ENCODE data around the gene CEP72.

Gene CEP72

DNA sequence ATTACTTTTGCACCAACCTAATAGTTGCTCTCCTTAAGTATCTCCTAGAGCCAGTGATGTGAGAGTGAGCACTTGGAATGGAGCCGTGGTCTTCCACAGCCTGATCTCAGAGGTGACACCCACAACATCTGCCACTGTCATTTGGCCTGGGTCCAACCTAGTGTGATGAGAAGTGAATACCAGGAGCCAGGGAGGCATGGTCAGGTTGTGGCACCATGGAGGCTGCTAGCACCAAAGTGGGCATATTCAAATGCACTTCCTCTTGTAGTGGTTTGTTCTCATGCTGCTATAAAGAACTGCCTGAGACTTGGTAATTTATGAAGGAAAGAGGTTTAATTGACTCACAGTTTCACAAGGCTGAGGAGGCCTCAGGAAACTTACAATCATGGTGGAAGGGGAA is 22.6 kb upstream of the CEP72 start:
- ChIA-PET CTCF (no interaction called here), POLR2A (no interaction called here)
- Histone ChIP-seq H3K4me3 (ENCODE audit: control insufficient read depth in 1 of 7, extremely low read depth in 1 of 7, insufficient read depth in 4 of 7, low read depth in 2 of 7, low read length in 6 of 7) (no peak overlapping the region), H3K9me3 (ENCODE audit: control extremely low read depth in 1 of 5, control insufficient read depth in 4 of 5, insufficient read depth in 2 of 5, low read depth in 1 of 5, low read length in 4 of 5) (peaks cover 0 to 17% (median 0%) of the 10 kb centered on the region in 5 experiments), H3K36me3 (ENCODE audit: control insufficient read depth in 4 of 4, insufficient read depth in 4 of 4, low read length in 3 of 4) (no peaks in the 10 kb centered on the region), H3K27me3 (replicated peaks in 2 of 5; ENCODE audit: control insufficient read depth in 4 of 5, insufficient read depth in 5 of 5, low read length in 4 of 5) (peaks cover 0 to 56% (median 4%) of the 10 kb centered on the region in 5 experiments), H3K4me1 (ENCODE audit: control extremely low read depth in 1 of 4, control insufficient read depth in 4 of 4, insufficient read depth in 4 of 4, low read length in 3 of 4) (no peaks in the 10 kb centered on the region), H3K27ac (ENCODE audit: insufficient read depth in 1 of 2, low read depth in 1 of 2, low read length in 2 of 2, poor library complexity in 1 of 2, severe bottlenecking in 2 of 2) (no peak overlapping the region)
- DNase-seq = no peak
- WGBS (ENCODE audit: insufficient coverage) = 100% methylated on average over 1 of the region's 1 CpG

DNA sequence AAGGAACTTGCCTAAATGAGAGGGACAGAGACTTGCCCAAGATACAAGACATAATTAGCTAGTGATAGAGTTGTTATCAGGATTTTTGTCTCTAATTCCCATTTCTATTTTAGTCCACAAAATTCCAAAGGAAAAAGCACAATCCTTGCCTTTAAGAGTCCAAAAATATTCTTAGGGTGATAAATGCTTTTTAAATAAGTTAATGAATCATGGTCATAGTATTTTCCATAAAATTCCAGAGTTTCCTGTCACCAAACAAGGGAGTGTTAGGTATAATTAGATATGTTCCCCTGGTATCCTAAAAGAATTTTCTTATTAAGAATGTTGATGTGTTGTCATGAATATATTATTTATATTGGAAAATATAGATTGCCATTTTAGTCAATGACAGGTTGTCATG is 21.8 kb upstream of the CEP72 start:
- Histone ChIP-seq H3K27me3 (replicated peaks in 2 of 5; ENCODE audit: control insufficient read depth in 4 of 5, insufficient read depth in 5 of 5, low read length in 4 of 5) (peaks cover 0 to 59% (median 8%) of the 10 kb centered on the region in 5 experiments), H3K36me3 (ENCODE audit: control insufficient read depth in 4 of 4, insufficient read depth in 4 of 4, low read length in 3 of 4) (no peaks in the 10 kb centered on the region), H3K27ac (ENCODE audit: insufficient read depth in 1 of 2, low read depth in 1 of 2, low read length in 2 of 2, poor library complexity in 1 of 2, severe bottlenecking in 2 of 2) (no peak overlapping the region), H3K4me3 (ENCODE audit: control insufficient read depth in 1 of 7, extremely low read depth in 1 of 7, insufficient read depth in 4 of 7, low read depth in 2 of 7, low read length in 6 of 7) (no peak overlapping the region), H3K4me1 (ENCODE audit: control extremely low read depth in 1 of 4, control insufficient read depth in 4 of 4, insufficient read depth in 4 of 4, low read length in 3 of 4) (no peaks in the 10 kb centered on the region), H3K9me3 (ENCODE audit: control extremely low read depth in 1 of 5, control insufficient read depth in 4 of 5, insufficient read depth in 2 of 5, low read depth in 1 of 5, low read length in 4 of 5) (peaks cover 0 to 17% (median 0%) of the 10 kb centered on the region in 5 experiments)
- DNase-seq = no peak
- ChIA-PET CTCF (no interaction called here), POLR2A (no interaction called here)

DNA sequence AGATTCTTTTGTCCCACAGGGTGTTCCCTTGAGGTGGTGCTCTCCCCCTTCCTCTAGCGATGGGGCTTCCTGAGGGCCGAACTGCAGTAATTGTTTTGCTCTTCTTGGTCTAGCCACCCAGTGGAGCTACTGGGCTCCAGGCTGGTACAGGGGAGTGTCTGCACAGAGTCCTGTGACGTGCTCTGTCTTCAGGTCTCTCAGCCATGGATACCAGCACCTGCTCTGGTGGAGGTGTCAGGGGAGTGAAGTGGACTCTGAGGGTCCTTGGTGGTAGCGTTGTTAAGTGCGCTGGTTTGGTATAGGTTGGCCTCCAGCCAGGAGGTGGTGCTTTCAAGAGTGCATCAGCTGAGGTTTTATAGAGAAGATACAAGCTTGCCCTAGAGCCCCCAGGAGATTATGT is 20.4 kb upstream of the CEP72 start:
- H3K36me3 ChIP-seq (ENCODE audit: control insufficient read depth in 4 of 4, insufficient read depth in 4 of 4, low read length in 3 of 4) = no peaks in the 10 kb centered on the region
- no peak overlapping the region for H3K4me3 ChIP-seq (ENCODE audit: control insufficient read depth in 1 of 7, extremely low read depth in 1 of 7, insufficient read depth in 4 of 7, low read depth in 2 of 7, low read length in 6 of 7)
- H3K9me3 ChIP-seq (ENCODE audit: control extremely low read depth in 1 of 5, control insufficient read depth in 4 of 5, insufficient read depth in 2 of 5, low read depth in 1 of 5, low read length in 4 of 5) = peaks cover 0 to 17% (median 0%) of the 10 kb centered on the region in 5 experiments
- H3K27me3 ChIP-seq (replicated peaks in 2 of 5; ENCODE audit: control insufficient read depth in 4 of 5, insufficient read depth in 5 of 5, low read length in 4 of 5) = peaks cover 0 to 58% (median 12%) of the 10 kb centered on the region in 5 experiments
- H3K4me1 ChIP-seq (ENCODE audit: control extremely low read depth in 1 of 4, control insufficient read depth in 4 of 4, insufficient read depth in 4 of 4, low read length in 3 of 4) = no peaks in the 10 kb centered on the region
- WGBS (ENCODE audit: insufficient coverage) = 100% methylated on average over 2 of the region's 5 CpGs
- ChIA-PET CTCF (no interaction called here), POLR2A (no interaction called here)
- no peak for DNase-seq
- no peak overlapping the region for H3K27ac ChIP-seq (ENCODE audit: insufficient read depth in 1 of 2, low read depth in 1 of 2, low read length in 2 of 2, poor library complexity in 1 of 2, severe bottlenecking in 2 of 2)

DNA sequence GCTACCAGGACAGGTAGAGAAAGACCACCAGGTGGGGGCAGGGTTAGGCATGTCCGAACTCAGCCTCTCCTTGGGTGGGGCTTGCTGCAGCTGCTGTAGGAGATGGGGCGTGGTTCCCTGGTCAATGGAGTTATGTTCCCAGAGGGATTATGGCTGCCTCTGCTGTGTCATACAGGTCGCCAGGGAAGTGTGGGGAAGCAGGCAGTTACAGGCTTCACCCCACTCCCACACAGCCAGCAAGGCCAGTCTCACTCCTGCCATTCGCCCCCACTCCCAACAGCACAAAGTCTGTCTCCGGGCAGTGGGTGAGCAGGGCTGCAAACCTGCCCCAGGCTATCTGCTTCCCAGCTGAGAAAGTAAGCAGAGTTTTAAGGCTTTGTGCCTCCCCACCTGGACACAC is 20.0 kb upstream of the CEP72 start:
- ChIA-PET POLR2A (no interaction called here), CTCF (no interaction called here)
- WGBS (ENCODE audit: insufficient coverage) = 77% methylated on average over 3 of the region's 5 CpGs
- DNase-seq = no peak
- Histone ChIP-seq H3K27ac (ENCODE audit: insufficient read depth in 1 of 2, low read depth in 1 of 2, low read length in 2 of 2, poor library complexity in 1 of 2, severe bottlenecking in 2 of 2) (no peak overlapping the region), H3K4me1 (ENCODE audit: control extremely low read depth in 1 of 4, control insufficient read depth in 4 of 4, insufficient read depth in 4 of 4, low read length in 3 of 4) (no peaks in the 10 kb centered on the region), H3K36me3 (ENCODE audit: control insufficient read depth in 4 of 4, insufficient read depth in 4 of 4, low read length in 3 of 4) (no peaks in the 10 kb centered on the region), H3K27me3 (replicated peaks in 2 of 5; ENCODE audit: control insufficient read depth in 4 of 5, insufficient read depth in 5 of 5, low read length in 4 of 5) (peaks cover 0 to 54% (median 12%) of the 10 kb centered on the region in 5 experiments), H3K4me3 (ENCODE audit: control insufficient read depth in 1 of 7, extremely low read depth in 1 of 7, insufficient read depth in 4 of 7, low read depth in 2 of 7, low read length in 6 of 7) (no peak overlapping the region), H3K9me3 (ENCODE audit: control extremely low read depth in 1 of 5, control insufficient read depth in 4 of 5, insufficient read depth in 2 of 5, low read depth in 1 of 5, low read length in 4 of 5) (peaks cover 0 to 17% (median 0%) of the 10 kb centered on the region in 5 experiments)

DNA sequence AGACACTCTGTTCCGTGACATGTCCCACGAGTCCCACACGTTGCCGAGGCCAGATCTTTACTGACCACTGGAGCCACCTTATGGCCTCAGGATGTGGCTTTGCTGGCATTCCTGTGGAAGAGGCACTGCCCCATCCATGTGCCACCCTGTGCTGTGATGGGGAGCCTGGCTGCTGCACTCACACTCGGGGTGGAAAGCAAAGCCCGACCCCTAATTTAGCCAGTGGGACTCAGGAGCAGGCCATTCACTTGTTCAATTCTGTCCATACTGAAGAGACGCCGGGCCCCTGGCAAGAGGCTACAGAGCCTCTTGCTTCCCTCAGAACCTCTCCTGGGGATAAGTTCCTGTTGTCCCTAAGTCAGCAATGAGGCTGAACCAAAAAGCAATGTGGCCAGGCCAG is 18.6 kb upstream of the CEP72 start:
- no peak for DNase-seq
- Histone ChIP-seq H3K4me3 (ENCODE audit: control insufficient read depth in 1 of 7, extremely low read depth in 1 of 7, insufficient read depth in 4 of 7, low read depth in 2 of 7, low read length in 6 of 7) (no peak overlapping the region), H3K27me3 (replicated peaks in 2 of 5; ENCODE audit: control insufficient read depth in 4 of 5, insufficient read depth in 5 of 5, low read length in 4 of 5) (peaks cover 3 to 61% (median 15%) of the 10 kb centered on the region in 5 experiments), H3K4me1 (ENCODE audit: control extremely low read depth in 1 of 4, control insufficient read depth in 4 of 4, insufficient read depth in 4 of 4, low read length in 3 of 4) (no peaks in the 10 kb centered on the region), H3K36me3 (ENCODE audit: control insufficient read depth in 4 of 4, insufficient read depth in 4 of 4, low read length in 3 of 4) (no peaks in the 10 kb centered on the region), H3K27ac (ENCODE audit: insufficient read depth in 1 of 2, low read depth in 1 of 2, low read length in 2 of 2, poor library complexity in 1 of 2, severe bottlenecking in 2 of 2) (no peak overlapping the region), H3K9me3 (ENCODE audit: control extremely low read depth in 1 of 5, control insufficient read depth in 4 of 5, insufficient read depth in 2 of 5, low read depth in 1 of 5, low read length in 4 of 5) (peaks cover 0 to 17% (median 0%) of the 10 kb centered on the region in 5 experiments)
- ChIA-PET POLR2A (no interaction called here), CTCF (no interaction called here)
- 91% methylated on average over 8 of the region's 8 CpGs for WGBS (ENCODE audit: insufficient coverage)

DNA sequence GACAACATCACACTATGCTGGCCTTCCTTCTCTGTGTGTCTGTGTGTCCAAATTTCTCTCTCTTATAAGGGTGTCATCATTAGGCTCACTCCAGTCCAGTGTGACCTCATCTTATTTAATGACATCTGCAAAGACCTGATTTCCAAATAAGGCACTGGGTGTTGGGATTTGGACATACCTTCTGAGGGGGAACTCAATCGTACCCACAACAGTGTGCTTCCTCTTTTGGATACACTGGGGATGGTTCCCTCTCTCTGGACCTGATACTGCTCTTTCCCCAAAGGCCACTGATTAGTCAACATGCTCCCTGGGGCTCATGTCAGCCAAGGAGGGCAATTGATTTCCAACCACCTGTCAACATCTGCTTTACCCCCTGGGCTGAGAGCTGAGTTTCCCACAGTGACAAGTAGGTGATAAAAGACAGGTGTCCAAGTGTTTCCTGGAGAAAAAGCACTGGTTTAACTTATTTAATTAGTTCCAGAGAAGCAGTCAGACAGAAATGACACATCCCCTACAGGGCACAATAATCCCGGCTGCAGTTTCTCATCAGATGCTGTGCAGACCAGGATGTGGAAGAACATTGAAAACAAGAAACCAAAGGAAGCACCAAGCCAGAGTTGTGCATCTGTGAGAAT is 17.8 kb upstream of the CEP72 start:
- WGBS (ENCODE audit: insufficient coverage) = 13% methylated on average over 1 of the region's 2 CpGs
- Histone ChIP-seq H3K4me3 (ENCODE audit: control insufficient read depth in 1 of 7, extremely low read depth in 1 of 7, insufficient read depth in 4 of 7, low read depth in 2 of 7, low read length in 6 of 7) (no peak overlapping the region), H3K27me3 (replicated peaks in 2 of 5; ENCODE audit: control insufficient read depth in 4 of 5, insufficient read depth in 5 of 5, low read length in 4 of 5) (peaks cover 3 to 63% (median 16%) of the 10 kb centered on the region in 5 experiments), H3K27ac (ENCODE audit: insufficient read depth in 1 of 2, low read depth in 1 of 2, low read length in 2 of 2, poor library complexity in 1 of 2, severe bottlenecking in 2 of 2) (no peak overlapping the region), H3K36me3 (ENCODE audit: control insufficient read depth in 4 of 4, insufficient read depth in 4 of 4, low read length in 3 of 4) (no peaks in the 10 kb centered on the region), H3K9me3 (ENCODE audit: control extremely low read depth in 1 of 5, control insufficient read depth in 4 of 5, insufficient read depth in 2 of 5, low read depth in 1 of 5, low read length in 4 of 5) (peaks cover 0 to 17% (median 0%) of the 10 kb centered on the region in 5 experiments), H3K4me1 (ENCODE audit: control extremely low read depth in 1 of 4, control insufficient read depth in 4 of 4, insufficient read depth in 4 of 4, low read length in 3 of 4) (no peaks in the 10 kb centered on the region)
- DNase-seq = peak in 2 of 3 donors; percentile 18 to 23
- ChIA-PET CTCF (no interaction called here), POLR2A (no interaction called here)

DNA sequence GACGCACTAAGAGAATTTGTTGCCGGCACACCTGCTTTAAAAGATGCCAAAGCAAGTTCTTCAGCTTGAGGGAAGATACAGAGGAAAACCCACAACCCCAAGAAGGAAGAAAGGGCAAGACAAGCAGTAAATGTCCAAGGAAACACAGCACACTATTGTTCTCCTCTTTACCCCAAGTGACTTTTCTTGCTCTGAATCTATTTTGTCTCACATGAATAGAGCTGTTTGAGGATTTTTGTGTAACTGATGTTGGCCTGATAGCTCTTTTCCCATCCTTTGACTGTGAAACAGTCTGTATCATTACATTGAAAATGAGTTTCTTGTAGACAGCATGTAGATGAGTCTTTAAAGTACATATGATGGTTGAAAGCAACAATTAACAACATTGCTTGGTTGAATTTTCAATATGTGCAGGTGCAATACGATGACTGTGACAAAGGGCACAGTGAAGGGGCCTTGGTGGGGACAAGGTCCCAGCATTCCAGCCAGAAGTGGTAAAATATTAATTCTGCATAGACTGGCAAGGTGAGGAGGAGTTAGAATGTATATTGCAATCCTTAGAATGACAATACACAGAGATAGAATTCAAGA is 16.8 kb upstream of the CEP72 start:
- Histone ChIP-seq H3K27me3 (replicated peaks in 2 of 5; ENCODE audit: control insufficient read depth in 4 of 5, insufficient read depth in 5 of 5, low read length in 4 of 5) (peaks cover 3 to 70% (median 16%) of the 10 kb centered on the region in 5 experiments), H3K4me1 (ENCODE audit: control extremely low read depth in 1 of 4, control insufficient read depth in 4 of 4, insufficient read depth in 4 of 4, low read length in 3 of 4) (no peaks in the 10 kb centered on the region), H3K27ac (ENCODE audit: insufficient read depth in 1 of 2, low read depth in 1 of 2, low read length in 2 of 2, poor library complexity in 1 of 2, severe bottlenecking in 2 of 2) (no peak overlapping the region), H3K36me3 (ENCODE audit: control insufficient read depth in 4 of 4, insufficient read depth in 4 of 4, low read length in 3 of 4) (no peaks in the 10 kb centered on the region), H3K4me3 (ENCODE audit: control insufficient read depth in 1 of 7, extremely low read depth in 1 of 7, insufficient read depth in 4 of 7, low read depth in 2 of 7, low read length in 6 of 7) (no peak overlapping the region), H3K9me3 (ENCODE audit: control extremely low read depth in 1 of 5, control insufficient read depth in 4 of 5, insufficient read depth in 2 of 5, low read depth in 1 of 5, low read length in 4 of 5) (peaks cover 0 to 8% (median 2%) of the 10 kb centered on the region in 5 experiments)
- 100% methylated on average over 1 of the region's 3 CpGs for WGBS (ENCODE audit: insufficient coverage)
- no peak for DNase-seq
- POLR2A ChIA-PET = no interaction called here
- CTCF ChIA-PET = no interaction called here

Measured in common myeloid progenitor, CD34-positive (primary cell).